ENCODE results near the gene EFHC1.

Gene EFHC1

DNA sequence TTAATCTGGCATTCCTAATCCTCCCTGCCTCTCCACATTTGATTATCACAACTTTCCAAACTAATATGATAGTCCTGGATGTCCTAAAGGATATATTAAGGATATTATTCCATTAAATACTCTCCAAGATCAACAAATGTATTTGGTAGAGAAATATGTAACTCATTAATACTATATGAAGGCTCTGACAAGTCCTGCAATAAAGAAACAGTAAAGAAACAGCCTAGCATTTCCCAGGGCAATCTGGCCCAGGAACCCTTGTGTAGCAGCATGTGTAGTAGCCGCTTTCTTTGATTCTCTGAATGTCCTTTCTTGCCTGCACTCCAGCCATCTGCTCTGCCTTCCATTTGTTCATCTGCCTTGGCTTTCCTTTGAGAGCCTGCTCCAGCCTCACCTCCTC lies 133.0 kb downstream of the EFHC1 start:
- H3K9me3 ChIP-seq (replicated peaks in 1 of 2; ENCODE audit: control insufficient read depth in 2 of 2, insufficient read depth in 1 of 2, low read depth in 1 of 2, low read length in 2 of 2) = no peaks in the 10 kb centered on the region
- H3K23ac ChIP-seq (ENCODE audit: low read depth, low read length, poor library complexity) = no peak overlapping the region
- H4K91ac ChIP-seq (ENCODE audit: low read depth, low read length, poor library complexity) = no peak overlapping the region
- H2BK15ac ChIP-seq (ENCODE audit: low read length) = no peak overlapping the region
- no peaks in the 10 kb centered on the region for H3K27me3 ChIP-seq (ENCODE audit: control insufficient read depth in 3 of 3, insufficient read depth in 3 of 3, low read depth in 1 of 3, low read length in 3 of 3)
- H3K79me1 ChIP-seq (ENCODE audit: low read depth, low read length) = no peaks in the 10 kb centered on the region
- H3K9ac ChIP-seq (ENCODE audit: low read depth, low read length, poor library complexity) = no peak overlapping the region
- H3K4me3 ChIP-seq (ENCODE audit: low read length in 2 of 2) = no peak overlapping the region
- H3K14ac ChIP-seq (ENCODE audit: low read length) = no peak overlapping the region
- H2BK12ac ChIP-seq (ENCODE audit: low read length) = no peak overlapping the region
- no peak overlapping the region for H2BK120ac ChIP-seq (ENCODE audit: low read depth, low read length)
- no peak overlapping the region for H3K18ac ChIP-seq (ENCODE audit: low read length)
- H2AFZ ChIP-seq (ENCODE audit: low read length) = no peak overlapping the region
- H3K4me2 ChIP-seq (ENCODE audit: insufficient read depth, low read length, poor library complexity, severe bottlenecking) = no peak overlapping the region
- no peaks in the 10 kb centered on the region for H3K36me3 ChIP-seq (replicated peaks in 1 of 2; ENCODE audit: control insufficient read depth in 2 of 2, insufficient read depth in 2 of 2, low read length in 2 of 2)
- peaks cover 15 to 27% of the 10 kb centered on the region in 2 donors for H3K4me1 ChIP-seq (ENCODE audit: control insufficient read depth in 2 of 2, insufficient read depth in 1 of 2, low read depth in 1 of 2, low read length in 2 of 2)
- WGBS, 2 donors (ENCODE audit: extremely low coverage in 2 of 2, insufficient read length in 2 of 2, insufficient replicate concordance in 1 of 2) = no CpG with 5 or more reads among the region's 1 CpG
- H3K4ac ChIP-seq (ENCODE audit: low read length) = no peak overlapping the region
- H2BK5ac ChIP-seq (ENCODE audit: low read length) = no peak overlapping the region
- no peak overlapping the region for H2AK5ac ChIP-seq (ENCODE audit: low read depth, low read length)
- no peak overlapping the region for H3K27ac ChIP-seq (replicated peaks; ENCODE audit: low read length)
- H4K8ac ChIP-seq (ENCODE audit: low read depth, low read length) = no peak overlapping the region
- DNase-seq (ENCODE audit: low spot score) = no peak

DNA sequence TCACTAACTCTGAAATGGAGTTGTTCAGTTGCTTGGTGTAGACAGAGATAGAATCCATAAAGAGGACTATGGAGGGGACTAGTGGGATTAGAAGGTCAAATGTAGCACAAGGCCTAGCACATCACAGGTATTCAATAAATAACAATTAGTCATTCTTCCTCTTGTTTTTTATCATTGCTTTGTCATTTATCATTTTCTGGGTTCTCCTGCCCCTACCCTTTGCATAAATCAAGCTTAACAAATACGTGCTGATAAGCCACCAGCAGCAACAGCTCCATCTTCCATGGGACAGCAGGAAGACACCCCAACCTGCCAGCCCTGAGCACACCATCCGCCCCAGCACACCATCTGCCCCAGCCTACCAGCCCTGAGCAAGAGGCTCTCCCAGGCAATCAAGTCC lies 133.6 kb downstream of the EFHC1 start:
- no peak overlapping the region for H3K23ac ChIP-seq (ENCODE audit: low read depth, low read length, poor library complexity)
- no peak overlapping the region for H3K4me3 ChIP-seq (ENCODE audit: low read length in 2 of 2)
- no peaks in the 10 kb centered on the region for H3K79me1 ChIP-seq (ENCODE audit: low read depth, low read length)
- H2BK12ac ChIP-seq (ENCODE audit: low read length) = no peak overlapping the region
- no peak overlapping the region for H4K91ac ChIP-seq (ENCODE audit: low read depth, low read length, poor library complexity)
- no peaks in the 10 kb centered on the region for H3K36me3 ChIP-seq (replicated peaks in 1 of 2; ENCODE audit: control insufficient read depth in 2 of 2, insufficient read depth in 2 of 2, low read length in 2 of 2)
- no peak overlapping the region for H2AK5ac ChIP-seq (ENCODE audit: low read depth, low read length)
- no peaks in the 10 kb centered on the region for H3K27me3 ChIP-seq (ENCODE audit: control insufficient read depth in 3 of 3, insufficient read depth in 3 of 3, low read depth in 1 of 3, low read length in 3 of 3)
- H2AFZ ChIP-seq (ENCODE audit: low read length) = no peak overlapping the region
- H3K18ac ChIP-seq (ENCODE audit: low read length) = no peak overlapping the region
- H3K4me1 ChIP-seq (ENCODE audit: control insufficient read depth in 2 of 2, insufficient read depth in 1 of 2, low read depth in 1 of 2, low read length in 2 of 2) = peaks cover 15 to 31% of the 10 kb centered on the region in 2 donors
- no peak overlapping the region for H4K8ac ChIP-seq (ENCODE audit: low read depth, low read length)
- no peak overlapping the region for H2BK5ac ChIP-seq (ENCODE audit: low read length)
- H2BK120ac ChIP-seq (ENCODE audit: low read depth, low read length) = no peak overlapping the region
- no peak overlapping the region for H3K27ac ChIP-seq (replicated peaks; ENCODE audit: low read length)
- no peak overlapping the region for H3K4ac ChIP-seq (ENCODE audit: low read length)
- no peak overlapping the region for H2BK15ac ChIP-seq (ENCODE audit: low read length)
- no peak overlapping the region for H3K14ac ChIP-seq (ENCODE audit: low read length)
- no peak overlapping the region for H3K4me2 ChIP-seq (ENCODE audit: insufficient read depth, low read length, poor library complexity, severe bottlenecking)
- no CpG with 5 or more reads among the region's 2 CpGs for WGBS, 2 donors (ENCODE audit: extremely low coverage in 2 of 2, insufficient read length in 2 of 2, insufficient replicate concordance in 1 of 2)
- H3K9ac ChIP-seq (ENCODE audit: low read depth, low read length, poor library complexity) = no peak overlapping the region
- no peak for DNase-seq (ENCODE audit: low spot score)
- H3K9me3 ChIP-seq (replicated peaks in 1 of 2; ENCODE audit: control insufficient read depth in 2 of 2, insufficient read depth in 1 of 2, low read depth in 1 of 2, low read length in 2 of 2) = no peaks in the 10 kb centered on the region

- Histone ChIP-seq H2BK12ac (ENCODE audit: low read length) (no peak overlapping the region), H2BK5ac (ENCODE audit: low read length) (no peak overlapping the region), H3K4me2 (ENCODE audit: insufficient read depth, low read length, poor library complexity, severe bottlenecking) (no peak overlapping the region), H3K27ac (replicated peaks; ENCODE audit: low read length) (no peak overlapping the region), H4K91ac (ENCODE audit: low read depth, low read length, poor library complexity) (no peak overlapping the region), H3K18ac (ENCODE audit: low read length) (no peak overlapping the region), H2BK15ac (ENCODE audit: low read length) (no peak overlapping the region), H3K79me1 (ENCODE audit: low read depth, low read length) (no peaks in the 10 kb centered on the region), H2AK5ac (ENCODE audit: low read depth, low read length) (no peak overlapping the region), H3K36me3 (replicated peaks in 1 of 2; ENCODE audit: control insufficient read depth in 2 of 2, insufficient read depth in 2 of 2, low read length in 2 of 2) (no peaks in the 10 kb centered on the region), H2AFZ (ENCODE audit: low read length) (no peak overlapping the region), H3K14ac (ENCODE audit: low read length) (no peak overlapping the region), H2BK120ac (ENCODE audit: low read depth, low read length) (no peak overlapping the region), H3K4me3 (ENCODE audit: low read length in 2 of 2) (no peak overlapping the region), H3K4ac (ENCODE audit: low read length) (no peak overlapping the region), H3K9me3 (replicated peaks in 1 of 2; ENCODE audit: control insufficient read depth in 2 of 2, insufficient read depth in 1 of 2, low read depth in 1 of 2, low read length in 2 of 2) (no peaks in the 10 kb centered on the region), H3K4me1 (ENCODE audit: control insufficient read depth in 2 of 2, insufficient read depth in 1 of 2, low read depth in 1 of 2, low read length in 2 of 2) (peaks cover 15 to 33% of the 10 kb centered on the region in 2 donors), H4K8ac (ENCODE audit: low read depth, low read length) (no peak overlapping the region), H3K27me3 (ENCODE audit: control insufficient read depth in 3 of 3, insufficient read depth in 3 of 3, low read depth in 1 of 3, low read length in 3 of 3) (no peaks in the 10 kb centered on the region), H3K23ac (ENCODE audit: low read depth, low read length, poor library complexity) (no peak overlapping the region), H3K9ac (ENCODE audit: low read depth, low read length, poor library complexity) (no peak overlapping the region)
- no CpG with 5 or more reads among the region's 6 CpGs for WGBS, 2 donors (ENCODE audit: extremely low coverage in 2 of 2, insufficient read length in 2 of 2, insufficient replicate concordance in 1 of 2)
- DNase-seq (ENCODE audit: low spot score) = no peak
These were observed 134.6 kb downstream of the EFHC1 start for GRCh38 chr6:52554684-52555280.

DNA sequence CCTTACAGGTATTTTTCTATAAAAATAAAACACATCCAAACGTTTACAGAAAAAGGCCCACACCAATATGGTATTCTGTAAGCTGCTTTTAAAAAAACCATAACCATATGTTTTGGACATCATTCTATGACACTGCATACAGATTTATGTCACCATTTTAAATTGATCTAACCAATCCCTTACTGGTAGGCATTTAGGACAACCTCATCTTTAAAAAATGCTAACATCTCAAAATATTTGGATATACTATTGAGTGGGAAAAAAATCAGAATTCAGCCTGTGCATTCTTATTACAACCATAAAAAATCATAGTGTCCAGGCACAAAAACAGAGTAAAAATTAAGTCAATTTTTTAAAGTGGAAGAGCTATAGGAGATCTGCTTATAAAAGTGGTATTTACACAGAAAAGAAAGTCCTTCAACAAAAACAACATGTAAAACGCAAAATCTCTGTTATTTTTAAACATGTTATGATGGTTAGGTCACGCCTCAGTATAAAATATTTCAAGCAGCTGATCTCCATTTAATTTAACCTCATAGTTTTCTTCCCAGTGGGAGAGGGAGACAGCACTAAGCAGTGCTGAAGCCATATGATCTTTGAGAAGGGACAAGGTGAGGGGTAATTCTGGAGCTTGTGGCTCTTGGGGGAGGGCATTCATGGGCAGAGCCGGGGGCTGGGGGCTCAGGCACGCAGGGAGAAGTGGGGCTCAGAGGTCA lies 135.5 kb downstream of the EFHC1 start:
- no peak overlapping the region for H2BK5ac ChIP-seq (ENCODE audit: low read length)
- no peaks in the 10 kb centered on the region for H3K9me3 ChIP-seq (replicated peaks in 1 of 2; ENCODE audit: control insufficient read depth in 2 of 2, insufficient read depth in 1 of 2, low read depth in 1 of 2, low read length in 2 of 2)
- no peak overlapping the region for H3K9ac ChIP-seq (ENCODE audit: low read depth, low read length, poor library complexity)
- H3K4me2 ChIP-seq (ENCODE audit: insufficient read depth, low read length, poor library complexity, severe bottlenecking) = no peak overlapping the region
- no peak overlapping the region for H3K27ac ChIP-seq (replicated peaks; ENCODE audit: low read length)
- H3K36me3 ChIP-seq (replicated peaks in 1 of 2; ENCODE audit: control insufficient read depth in 2 of 2, insufficient read depth in 2 of 2, low read length in 2 of 2) = no peaks in the 10 kb centered on the region
- H3K18ac ChIP-seq (ENCODE audit: low read length) = no peak overlapping the region
- H2BK12ac ChIP-seq (ENCODE audit: low read length) = no peak overlapping the region
- no peak overlapping the region for H3K23ac ChIP-seq (ENCODE audit: low read depth, low read length, poor library complexity)
- no peak overlapping the region for H3K14ac ChIP-seq (ENCODE audit: low read length)
- peaks cover 15 to 29% of the 10 kb centered on the region in 2 donors for H3K4me1 ChIP-seq (ENCODE audit: control insufficient read depth in 2 of 2, insufficient read depth in 1 of 2, low read depth in 1 of 2, low read length in 2 of 2)
- no peaks in the 10 kb centered on the region for H3K27me3 ChIP-seq (ENCODE audit: control insufficient read depth in 3 of 3, insufficient read depth in 3 of 3, low read depth in 1 of 3, low read length in 3 of 3)
- no peak overlapping the region for H2BK120ac ChIP-seq (ENCODE audit: low read depth, low read length)
- no peak overlapping the region for H2AK5ac ChIP-seq (ENCODE audit: low read depth, low read length)
- no peak overlapping the region for H3K4me3 ChIP-seq (ENCODE audit: low read length in 2 of 2)
- H4K91ac ChIP-seq (ENCODE audit: low read depth, low read length, poor library complexity) = no peak overlapping the region
- H3K4ac ChIP-seq (ENCODE audit: low read length) = no peak overlapping the region
- H2BK15ac ChIP-seq (ENCODE audit: low read length) = no peak overlapping the region
- no peak overlapping the region for H2AFZ ChIP-seq (ENCODE audit: low read length)
- whole genome bisulfite sequencing, 2 donors (ENCODE audit: extremely low coverage in 2 of 2, insufficient read length in 2 of 2, insufficient replicate concordance in 1 of 2) = no CpG with 5 or more reads among the region's 5 CpGs
- DNase-seq (ENCODE audit: low spot score) = no peak
- no peaks in the 10 kb centered on the region for H3K79me1 ChIP-seq (ENCODE audit: low read depth, low read length)
- no peak overlapping the region for H4K8ac ChIP-seq (ENCODE audit: low read depth, low read length)
